Islet precursor cell (in vitro differentiated cells): ENCODE measurements around the gene RBM19.
"Not testable (repeated sequence)": the region's sequence is repeated elsewhere in the genome, so short reads cannot be mapped to it uniquely, and the experiment has no call there.

Experiments
- DNase-seq: peaks from one replicate; pipeline ENCODE4 v3.0.0-alpha.2; 2018

The RBM19 gene

DNA sequence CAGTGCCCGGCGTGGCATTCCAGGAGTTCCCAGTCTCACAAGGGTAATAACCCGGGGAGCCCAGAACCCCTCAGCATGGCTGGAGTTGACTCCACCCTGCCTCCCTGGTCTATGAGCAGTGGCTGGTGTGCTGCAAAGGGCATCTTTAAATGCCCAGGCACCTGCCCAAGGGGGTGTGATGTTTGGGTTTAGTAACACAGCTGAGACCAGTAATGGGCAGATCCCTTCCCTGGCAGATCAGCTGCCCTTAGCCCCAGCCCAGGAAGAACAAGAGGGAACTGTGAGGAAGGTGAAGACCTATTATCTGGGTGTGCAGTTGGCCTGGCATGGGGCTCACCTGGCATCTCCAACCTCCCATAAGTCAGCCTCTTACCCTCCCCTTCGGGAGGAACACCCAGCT, 35.9 kb downstream of the RBM19 start:
- DNase-seq = no peak

DNA sequence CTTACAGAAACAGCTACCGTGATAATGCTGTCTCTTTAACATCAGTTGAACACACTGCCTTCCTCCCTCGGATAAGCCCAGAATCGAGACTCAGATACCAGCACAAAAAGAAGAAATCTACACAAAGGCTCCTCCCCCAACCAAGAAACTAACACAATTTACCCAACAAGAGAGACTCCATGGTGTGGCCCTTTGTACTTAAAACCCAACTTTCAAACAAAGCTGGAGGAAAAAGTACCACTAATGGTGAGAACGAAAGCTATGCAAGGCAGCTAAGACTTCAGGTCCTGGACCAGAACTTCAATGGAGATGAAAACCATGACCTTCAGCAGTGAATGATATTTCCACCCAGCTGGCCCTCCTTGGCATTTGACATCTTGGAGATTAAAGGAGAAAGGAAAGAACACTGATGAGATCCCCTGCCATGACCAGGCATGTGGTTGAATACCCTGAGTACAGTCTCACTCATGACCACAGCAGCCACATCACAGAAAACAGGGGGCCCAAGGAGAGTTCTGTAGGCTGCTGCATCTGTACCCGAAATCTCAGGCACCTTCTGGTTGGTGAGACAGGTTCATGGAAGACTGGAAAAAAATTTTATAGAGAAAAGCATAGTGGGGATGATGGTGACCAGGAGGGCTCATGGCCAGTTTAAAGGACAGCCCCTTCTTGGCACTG, 36.7 kb downstream of the RBM19 start:
- no peak for DNase-seq

DNA sequence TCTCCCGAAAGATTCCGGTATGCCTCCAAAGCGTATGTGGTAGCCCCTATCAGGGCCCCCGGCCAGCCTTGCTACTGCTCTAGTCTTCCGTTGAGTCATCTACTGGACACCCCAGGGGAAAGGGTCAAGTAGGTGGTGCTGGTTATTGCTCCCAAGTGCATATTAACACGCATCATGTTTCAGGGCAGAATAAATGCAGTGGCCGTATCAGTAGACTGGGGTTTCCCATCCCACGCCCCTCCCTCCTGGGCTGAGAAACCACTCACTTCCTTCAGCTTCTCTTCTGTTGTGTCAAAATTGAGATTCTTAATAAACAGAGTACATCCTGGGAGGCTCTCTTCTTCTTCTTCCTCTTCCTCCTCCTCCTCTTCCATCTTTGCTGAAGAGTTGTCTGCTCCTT, 39.3 kb downstream of the RBM19 start:
- DNase-seq = no peak

GRCh38 chr12:113924341-113924740, 41.8 kb downstream of the RBM19 start:
- DNase-seq = no peak

- DNase-seq = no peak
Observed at GRCh38 chr12:113923251-113923650, 42.9 kb downstream of the RBM19 start.

DNA sequence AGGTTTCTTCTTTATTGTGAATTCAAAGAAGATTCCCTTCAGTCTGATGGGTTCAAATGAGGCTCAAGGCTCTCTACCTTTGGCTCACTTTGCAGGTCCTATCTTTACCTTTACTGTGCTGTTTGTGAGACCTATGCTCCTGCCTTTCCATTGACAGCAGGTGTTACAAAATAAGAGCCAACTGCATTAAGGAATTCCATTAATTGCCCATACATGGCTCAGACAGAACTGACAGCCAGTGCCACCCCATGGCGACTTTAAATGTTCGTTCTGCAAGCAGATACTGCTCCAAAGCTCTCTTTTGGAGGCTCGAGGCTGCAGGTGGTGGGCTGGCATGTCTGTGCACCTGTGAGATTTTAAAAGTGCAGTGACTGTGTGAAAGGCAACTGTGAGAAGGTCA, 44.7 kb downstream of the RBM19 start:
- DNase-seq = no peak

- no peak for DNase-seq
Observed at GRCh38 chr12:113919791-113920190, 46.3 kb downstream of the RBM19 start.

- no peak for DNase-seq
Observed at GRCh38 chr12:113918306-113918705, 47.8 kb downstream of the RBM19 start.

GRCh38 chr12:113917393-113917792, 48.7 kb downstream of the RBM19 start:
- DNase-seq = no peak

- no peak for DNase-seq
Observed at GRCh38 chr12:113914806-113915205, 51.3 kb downstream of the RBM19 start.

DNA sequence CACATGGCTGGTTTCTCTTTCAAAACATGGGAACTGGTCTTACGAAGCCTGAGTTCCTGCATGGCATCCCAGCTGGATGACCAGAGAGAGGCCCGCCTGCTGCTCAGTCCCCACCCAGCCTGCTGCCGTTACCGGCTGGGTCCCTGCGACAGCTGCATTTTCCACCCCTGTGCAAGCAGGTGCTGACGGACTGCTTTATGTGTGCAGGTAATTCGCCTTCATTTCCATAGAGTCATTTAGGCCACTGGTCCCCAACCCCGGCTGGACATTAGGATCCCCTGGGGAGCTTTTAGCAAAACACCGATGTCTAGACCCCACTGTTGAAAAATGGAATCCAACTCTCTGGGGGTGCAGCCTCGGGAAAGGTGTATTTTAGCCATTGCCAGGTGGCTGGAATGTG, 51.9 kb downstream of the RBM19 start:
- DNase-seq = no peak

DNA sequence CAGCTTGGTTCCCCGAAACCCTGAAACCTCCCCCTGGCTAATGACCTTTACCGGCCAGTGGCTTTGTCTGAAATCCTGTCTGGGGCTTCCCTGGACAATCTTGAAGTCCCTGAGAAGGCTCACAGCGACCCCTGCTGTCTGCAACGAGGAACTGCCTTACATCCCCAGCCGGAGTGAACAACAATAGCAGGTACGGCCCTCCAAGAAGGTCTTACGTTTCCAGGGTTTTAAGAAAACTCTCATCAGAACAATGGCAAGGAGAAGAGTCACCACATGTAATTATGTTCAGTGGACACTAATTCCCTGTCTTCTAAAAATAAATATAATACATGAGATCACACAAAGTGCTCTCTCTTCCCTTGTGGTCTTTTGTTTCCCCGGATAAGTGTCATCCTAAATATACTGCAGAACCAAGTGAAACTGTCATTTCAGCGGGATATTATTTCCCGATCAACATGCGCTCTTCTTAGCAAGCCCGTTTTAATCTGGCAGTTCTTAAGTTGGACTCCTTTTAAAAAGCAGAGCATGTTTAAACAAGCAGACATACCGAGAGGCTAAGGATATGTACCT, 53.3 kb downstream of the RBM19 start:
- peak; percentile 93 for DNase-seq

DNA sequence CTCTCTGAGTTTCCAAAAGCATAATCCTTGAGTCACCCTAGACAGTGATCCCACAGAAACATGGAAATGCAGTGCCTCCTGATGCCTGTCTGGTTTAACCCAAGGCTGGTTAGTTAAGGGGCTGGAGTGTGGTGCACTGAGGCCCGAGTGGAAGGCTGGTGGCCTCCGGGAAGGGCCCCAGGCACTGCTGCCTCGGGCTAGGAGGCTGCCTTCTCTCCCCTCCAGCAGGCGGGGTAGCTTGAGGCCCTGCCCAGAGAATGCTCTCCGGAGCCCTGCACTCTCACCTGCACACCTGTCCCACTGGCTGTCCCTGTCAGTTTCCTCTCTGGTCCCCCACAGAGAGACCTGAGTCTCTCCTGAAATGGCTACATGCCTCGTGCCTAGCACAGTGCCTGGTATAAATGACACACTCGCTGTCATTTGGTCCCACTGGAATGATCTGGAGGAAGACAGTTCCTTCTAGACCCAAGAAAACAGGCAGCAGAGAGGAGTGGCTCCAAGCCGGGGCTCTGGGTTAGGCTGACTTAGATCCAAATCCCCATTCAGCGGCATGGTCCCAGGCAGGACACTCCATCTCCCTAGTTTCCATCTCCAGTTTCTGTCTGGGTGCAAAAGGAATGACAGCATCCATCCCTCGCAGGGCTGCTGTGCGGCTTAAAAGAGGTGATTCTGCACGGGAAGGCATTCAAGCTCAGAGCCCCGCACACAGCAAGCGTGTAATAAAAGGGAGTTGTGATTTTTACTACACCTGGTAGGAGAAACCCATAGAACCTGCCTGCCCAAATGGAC, 54.0 kb downstream of the RBM19 start:
- DNase-seq = no peak

GRCh38 chr12:113910751-113911272, 55.3 kb downstream of the RBM19 start:
- no peak for DNase-seq

- no peak for DNase-seq
Observed at GRCh38 chr12:113909776-113910420, 56.2 kb downstream of the RBM19 start.

DNA sequence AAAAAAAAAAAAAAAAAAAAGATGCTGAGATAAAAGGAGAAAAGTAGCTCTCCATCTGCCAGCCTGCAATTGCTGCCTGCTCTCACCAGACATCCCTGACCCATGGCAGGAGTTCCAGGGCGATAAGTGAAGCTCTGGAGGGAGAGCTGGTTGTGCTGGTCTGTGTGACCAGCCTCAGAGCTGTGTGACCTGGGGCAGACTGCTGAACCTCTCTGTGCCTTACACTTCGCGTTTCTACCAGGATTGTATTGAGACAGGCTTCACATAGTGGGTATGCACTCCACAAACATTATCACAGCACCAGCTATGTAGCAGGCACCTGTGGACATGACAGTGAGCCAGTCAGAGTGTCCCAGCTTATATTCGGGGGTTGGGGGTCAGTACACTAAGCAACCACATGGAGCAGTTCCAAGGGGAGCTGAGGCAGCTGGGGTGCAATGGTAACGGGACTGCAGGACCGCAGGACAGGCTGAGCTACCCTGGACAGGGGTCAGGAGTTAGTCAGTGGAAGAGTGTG, 57.5 kb downstream of the RBM19 start:
- DNase-seq = no peak

GRCh38 chr12:113907446-113908180, 58.5 kb downstream of the RBM19 start:
- DNase-seq = no peak

GRCh38 chr12:113906411-113907200, 59.5 kb downstream of the RBM19 start:
- no peak for DNase-seq

DNA sequence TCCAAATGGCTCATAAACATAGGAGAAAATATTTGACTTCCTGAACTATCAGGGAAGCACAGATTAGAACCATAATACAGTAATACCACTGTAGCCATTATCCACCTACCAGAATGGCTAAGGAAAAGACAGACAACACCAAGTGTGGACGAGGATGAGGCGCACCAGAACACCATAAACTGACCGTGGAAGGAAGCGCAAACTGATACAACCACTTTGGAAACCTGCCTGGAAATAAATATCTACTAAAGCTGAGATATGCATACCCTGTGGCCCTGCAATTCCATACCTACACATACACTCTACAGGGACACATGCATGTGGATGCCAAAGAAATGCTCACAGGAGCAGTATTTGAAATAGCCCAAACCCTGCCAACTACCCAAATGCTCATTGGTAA, 60.3 kb downstream of the RBM19 start:
- DNase-seq = no peak

- DNase-seq = no peak
Observed at GRCh38 chr12:113903381-113903863, 62.7 kb downstream of the RBM19 start.

DNA sequence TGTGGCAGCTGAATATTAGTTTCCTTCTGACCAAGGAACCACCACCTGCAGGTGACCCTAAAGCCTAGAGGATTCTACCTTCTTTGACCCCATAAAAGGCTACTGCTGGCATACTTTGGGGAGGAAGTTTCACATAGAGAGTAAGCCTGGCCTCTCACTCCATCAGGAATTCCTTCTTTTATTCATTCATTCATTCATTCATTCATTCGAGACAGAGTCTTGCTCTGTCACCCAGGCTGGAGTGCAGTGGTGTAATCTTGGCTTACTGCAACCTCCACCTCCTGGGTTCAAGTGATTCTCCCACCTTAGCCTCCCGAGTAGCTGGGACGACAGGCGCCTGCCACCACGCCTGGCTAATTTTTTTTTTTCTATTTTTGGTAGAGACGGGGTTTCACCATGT, 64.8 kb downstream of the RBM19 start:
- not testable (repeated sequence) for DNase-seq
